GM23248 (cell line): ENCODE measurements around the gene ASRGL1. TPM values are rescaled to one million over a fixed set of nuclear protein-coding genes. Genes with fewer than 3 reads are reported as not detected.
A peak's percentile ranks its signal among the peaks of the same experiment; 100 is the strongest.

Source experiments
- DNase-seq: peaks from one replicate; pipeline ENCODE4 v3.0.0-alpha.2; 2015
- H2AFZ ChIP-seq: fragments of 200-600 bp; sonication (generic); 2 replicates; pipeline ENCODE4 v1.6.1; 2016; ENCODE audit warnings: antibody characterized with exemption
- H3F3A ChIP-seq: fragments of 200-600 bp; sonication (generic); 2 replicates; pipeline ENCODE4 v1.6.1; 2016; ENCODE audit warnings: mild to moderate bottlenecking, antibody characterized with exemption, mixed run types; ENCODE audit not compliant: insufficient read depth
- H3K27ac ChIP-seq: fragments of 200-600 bp; sonication (generic); 2 replicates; pipeline ENCODE4 v1.5.1; 2016; ENCODE audit warnings: mild to moderate bottlenecking
- H3K27me3 ChIP-seq: fragments of 200-600 bp; sonication (generic); replicated peaks from 2 replicates; pipeline ENCODE4 v1.6.1; 2016; ENCODE audit warnings: mild to moderate bottlenecking; ENCODE audit not compliant: insufficient read depth
- H3K36me3 ChIP-seq: fragments of 200-600 bp; sonication (generic); 2 replicates; pipeline ENCODE4 v1.6.1; 2016; ENCODE audit warnings: low read depth, mild to moderate bottlenecking
- H3K4me1 ChIP-seq: fragments of 200-600 bp; sonication (generic); 2 replicates; pipeline ENCODE4 v1.6.1; 2016; ENCODE audit warnings: mild to moderate bottlenecking; ENCODE audit not compliant: insufficient read depth
- H3K4me2 ChIP-seq: fragments of 200-600 bp; sonication (generic); one replicate; pipeline ENCODE4 v1.6.1; 2016; ENCODE audit warnings: mild to moderate bottlenecking; ENCODE audit not compliant: unreplicated experiment
- H3K4me3 ChIP-seq: fragments of 200-600 bp; sonication (generic); 2 replicates; pipeline ENCODE4 v1.5.1; 2016; ENCODE audit warnings: mild to moderate bottlenecking
- H3K79me2 ChIP-seq: fragments of 200-600 bp; sonication (generic); 2 replicates; pipeline ENCODE4 v1.6.1; 2016; ENCODE audit warnings: mild to moderate bottlenecking; ENCODE audit not compliant: insufficient read depth
- H3K9ac ChIP-seq: fragments of 200-600 bp; sonication (generic); 2 replicates; pipeline ENCODE4 v1.6.1; 2016; ENCODE audit warnings: mild to moderate bottlenecking
- H3K9me2 ChIP-seq: fragments of 200-600 bp; sonication (generic); 2 replicates; pipeline ENCODE4 v1.6.1; 2016; ENCODE audit warnings: mixed run types, mild to moderate bottlenecking, moderate library complexity; ENCODE audit not compliant: insufficient read depth
- H3K9me3 ChIP-seq: fragments of 200-600 bp; sonication (generic); one replicate; pipeline ENCODE4 v1.6.1; 2017; ENCODE audit warnings: low read depth
- H4K20me1 ChIP-seq: fragments of 200-600 bp; sonication (generic); 2 replicates; pipeline ENCODE4 v1.6.0; 2016; ENCODE audit not compliant: insufficient read depth
- EZH2 ChIP-seq: fragments of 200-600 bp; sonication (generic); IDR thresholded peaks from 2 replicates; pipeline ENCODE4 v1.6.1; 2018; ENCODE audit warnings: antibody characterized with exemption, mild to moderate bottlenecking; ENCODE audit not compliant: insufficient read depth, poor library complexity, severe bottlenecking
- EZH2phosphoT487 ChIP-seq: fragments of 200-600 bp; sonication (generic); IDR thresholded peaks from 2 replicates; pipeline ENCODE4 v1.6.1; 2018; ENCODE audit warnings: antibody characterized with exemption, moderate library complexity, mild to moderate bottlenecking, low read depth; ENCODE audit not compliant: insufficient read depth
- WGBS, 2 experiments: methylation state at CpG; one replicate each; pipeline ENCODE4 v1.1.6; 2015 to 2017; ENCODE audit warnings: low lambda C conversion rate in 2 of 2, low coverage in 1 of 2; ENCODE audit errors: missing lambda C conversion rate in 2 of 2; 5-methylcytosine and 5-hydroxymethylcytosine counted together
- in situ Hi-C: fragments of 300-500 bp; cut with MboI; formaldehyde crosslinking; loops from 2 replicates; pipeline ENCODE4 v1.15.0; 2020
- polyA plus RNA-seq: library from polyadenylated mRNA; unstranded; fragments of >200 nt; fragmentation: Nextera tagmentation; extraction: Ambion mirVana; gene quantifications from 2 replicates; pipeline ENCODE4 v1.2.1, GENCODE V29; 2016
- total RNA-seq: library from RNA; depleted of rRNA; stranded (reverse); fragments of >200 nt; shearing (Covaris generic); gene quantifications from 2 replicates; pipeline ENCODE4 v1.2.3, GENCODE V29; 2014

Gene ASRGL1
- total and polyA plus RNA-seq, 2 experiments from 2014 or later = 0.43 to 0.59 TPM

GRCh38 chr11:62390237-62390636 is 53.0 kb downstream of the ASRGL1 start:
- Histone ChIP-seq H3K9me3 (no peaks in the 10 kb centered on the region), H3K4me2 (no peak overlapping the region), H3K27ac (no peak overlapping the region), H3F3A (no peaks in the 10 kb centered on the region), H3K4me1 (peaks cover under 1% of the 10 kb centered on the region; the same call in 1 of the 2 replicates), H3K79me2 (no peaks in the 10 kb centered on the region), H3K36me3 (no peaks in the 10 kb centered on the region), H3K9ac (no peak overlapping the region), H3K4me3 (no peak overlapping the region), H4K20me1 (no peaks in the 10 kb centered on the region), H3K27me3 (no peaks in the 10 kb centered on the region), H3K9me2 (no peaks in the 10 kb centered on the region), H2AFZ (no peak overlapping the region)
- in situ Hi-C loops = loop anchor here (10.0 to 25.0 kb wide), 2 partner anchors 165 to 297 kb away; partner anchors contain the start of genes LRRN4CL and UBXN1
- WGBS, 2 experiments = 46 to 49% methylated on average over 5 of the region's 5 CpGs
- TF ChIP-seq EZH2 = no peak
- no peak for TF ChIP-seq EZH2phosphoT487
- DNase-seq = no peak

- peak; percentile 47 for DNase-seq
- in situ Hi-C loops = loop anchor here (10.0 to 25.0 kb wide), 2 partner anchors 164 to 297 kb away; partner anchors contain the start of genes LRRN4CL and UBXN1
Observed at GRCh38 chr11:62390722-62391121, 53.5 kb downstream of the ASRGL1 start.

GRCh38 chr11:62391642-62392425 is 54.6 kb downstream of the ASRGL1 start:
- peaks cover 4% of the 10 kb centered on the region; the same call in 1 of the 2 replicates for H3K4me1 ChIP-seq
- H3K4me2 ChIP-seq = no peak overlapping the region
- WGBS, 2 experiments = 78 to 82% methylated on average over 16 of the region's 16 CpGs
- no peaks in the 10 kb centered on the region for H3F3A ChIP-seq
- no peaks in the 10 kb centered on the region for H3K79me2 ChIP-seq
- no peak for DNase-seq
- no peak overlapping the region for H3K4me3 ChIP-seq
- no peaks in the 10 kb centered on the region for H3K27me3 ChIP-seq
- no peaks in the 10 kb centered on the region for H3K9me2 ChIP-seq
- in situ Hi-C loops = loop anchor here (10.0 to 25.0 kb wide), 2 partner anchors 163 to 295 kb away; partner anchors contain the start of genes LRRN4CL and UBXN1
- no peak overlapping the region for H2AFZ ChIP-seq
- no peaks in the 10 kb centered on the region for H3K9me3 ChIP-seq
- no peaks in the 10 kb centered on the region for H3K36me3 ChIP-seq
- TF ChIP-seq EZH2 (no peak), EZH2phosphoT487 (no peak)
- H3K9ac ChIP-seq = no peak overlapping the region
- no peaks in the 10 kb centered on the region for H4K20me1 ChIP-seq
- no peak overlapping the region for H3K27ac ChIP-seq

More at GRCh38 chr11:62390722-62391121, 53.5 kb downstream of the ASRGL1 start:
- WGBS, 2 experiments = 88 to 92% methylated on average over 1 of the region's 1 CpG
- no peaks in the 10 kb centered on the region for H3K79me2 ChIP-seq
- no peaks in the 10 kb centered on the region for H3F3A ChIP-seq
- no peak overlapping the region for H2AFZ ChIP-seq
- no peaks in the 10 kb centered on the region for H3K27me3 ChIP-seq
- H3K4me3 ChIP-seq = no peak overlapping the region
- no peak overlapping the region for H3K27ac ChIP-seq
- H3K9ac ChIP-seq = no peak overlapping the region
- no peak for TF ChIP-seq EZH2
- TF ChIP-seq EZH2phosphoT487 = no peak
- H3K4me1 ChIP-seq = peaks cover 4% of the 10 kb centered on the region; the same call in 1 of the 2 replicates
- no peaks in the 10 kb centered on the region for H4K20me1 ChIP-seq
- H3K36me3 ChIP-seq = no peaks in the 10 kb centered on the region
- H3K9me3 ChIP-seq = no peaks in the 10 kb centered on the region
- H3K4me2 ChIP-seq = no peak overlapping the region
- no peaks in the 10 kb centered on the region for H3K9me2 ChIP-seq

GRCh38 chr11:62392506-62392905 is 55.3 kb downstream of the ASRGL1 start:
- WGBS, 2 experiments = 71 to 73% methylated on average over 3 of the region's 3 CpGs
- no peak overlapping the region for H3K27ac ChIP-seq
- no peaks in the 10 kb centered on the region for H3K36me3 ChIP-seq
- H3K79me2 ChIP-seq = no peaks in the 10 kb centered on the region
- H3K9ac ChIP-seq = no peak overlapping the region
- no peak overlapping the region for H3K4me2 ChIP-seq
- no peaks in the 10 kb centered on the region for H3F3A ChIP-seq
- no peaks in the 10 kb centered on the region for H3K9me2 ChIP-seq
- H3K27me3 ChIP-seq = no peaks in the 10 kb centered on the region
- in situ Hi-C loops = loop anchor here (10.0 to 25.0 kb wide), 2 partner anchors 162 to 295 kb away; partner anchors contain the start of genes LRRN4CL and UBXN1
- peaks cover 4% of the 10 kb centered on the region; the same call in 1 of the 2 replicates for H3K4me1 ChIP-seq
- no peaks in the 10 kb centered on the region for H3K9me3 ChIP-seq
- no peaks in the 10 kb centered on the region for H4K20me1 ChIP-seq
- DNase-seq = no peak
- TF ChIP-seq EZH2 (no peak), EZH2phosphoT487 (no peak)
- H3K4me3 ChIP-seq = no peak overlapping the region
- H2AFZ ChIP-seq = no peak overlapping the region
